Measurements from ENCODE around the gene SSUH2. TPM values are rescaled to one million over a fixed set of nuclear protein-coding genes. Genes with fewer than 3 reads are reported as not detected.

Gene SSUH2
- total and polyA plus RNA-seq, 2 of the 4 experiments (the other 2 are of a cell fraction): 0.10 TPM; not detected in 1

- no TSS peak for BruUV-seq (replicated peaks)
- ChIA-PET POLR2A (ENCODE audit: unreplicated experiment) (no interaction called here), CTCF (no interaction called here)
- Histone ChIP-seq H2BK5ac (ENCODE audit: low read depth, low read length, poor library complexity, severe bottlenecking) (no peak overlapping the region), H4K20me1 (ENCODE audit: insufficient read depth, low read length) (no peaks in the 10 kb centered on the region), H3K4me3 (ENCODE audit: insufficient read depth, low read depth, low read length) (no peak overlapping the region), H4K91ac (ENCODE audit: insufficient read depth, low read depth, low read length) (no peak overlapping the region), H3K79me1 (ENCODE audit: low read depth in 1 of 2, low read length in 2 of 2) (no peaks in the 10 kb centered on the region), H3K14ac (replicated peaks; ENCODE audit: low read depth, low read length) (no peak overlapping the region), H2BK15ac (ENCODE audit: low read depth, low read length) (no peak overlapping the region), H3K36me3 (ENCODE audit: control insufficient read depth, insufficient read depth, low read length) (no peaks in the 10 kb centered on the region), H4K5ac (ENCODE audit: low read depth, low read length) (no peak overlapping the region), H3K4ac (ENCODE audit: low read depth, low read length) (no peak overlapping the region), H3K4me1 (ENCODE audit: control insufficient read depth, insufficient read depth, low read length) (no peaks in the 10 kb centered on the region), H3K18ac (ENCODE audit: low read depth, low read length) (no peak overlapping the region), H3K4me2 (ENCODE audit: low read depth, low read length) (no peak overlapping the region), H3K56ac (ENCODE audit: extremely low read depth, insufficient read depth, low read length) (no peak overlapping the region), H2AK5ac (ENCODE audit: low read depth, low read length) (no peak overlapping the region), H3K9ac (ENCODE audit: low read depth, low read length) (no peak overlapping the region), H2BK20ac (ENCODE audit: low read depth, low read length) (no peak overlapping the region), H3K9me1 (ENCODE audit: insufficient read depth, low read length) (no peaks in the 10 kb centered on the region), H4K8ac (ENCODE audit: low read depth in 2 of 2, low read length in 2 of 2) (no peak overlapping the region), H3K27ac (ENCODE audit: insufficient read depth, low read length) (no peak overlapping the region), H3K27me3 (ENCODE audit: control insufficient read depth, insufficient read depth, low read length) (peaks cover 40% of the 10 kb centered on the region), H3K23ac (ENCODE audit: low read depth, low read length) (no peak overlapping the region), H2BK120ac (ENCODE audit: low read depth, low read length) (no peak overlapping the region), H2AK9ac (replicated peaks; ENCODE audit: low read depth, low read length, poor library complexity) (no peak overlapping the region), H3K9me3 (ENCODE audit: control insufficient read depth, insufficient read depth, low read length) (no peaks in the 10 kb centered on the region; the same call in 1 of the 2 replicates), H2AFZ (replicated peaks; ENCODE audit: low read length, poor library complexity) (no peak overlapping the region)
- intact Hi-C loops (cut with micrococcal nuclease) (no loop called here), in situ Hi-C loops (cut with MboI; ENCODE audit: low sequenced_read_pairs) (no loop called here), dilution Hi-C loops (cut with HindIII; ENCODE audit: low sequenced_read_pairs, unreplicated experiment) (no loop called here)
- DNase-seq: no peak
- WGBS, 2 experiments (ENCODE audit: extremely low coverage in 2 of 2, insufficient read length in 1 of 2): 64% methylated on average over 8 of the region's 11 CpGs; no CpG with 5 or more reads in 1 of the 2 experiments
- no peak for ATAC-seq (ENCODE audit: low read depth)
- TF ChIP-seq MAFK (IDR thresholded peaks at IDR 0.05; ENCODE audit: low read depth, low read length) (no peak), FOS (IDR thresholded peaks at IDR 0.05; ENCODE audit: low read depth, low read length) (no peak), SMC3 (IDR thresholded peaks at IDR 0.05; ENCODE audit: low read depth, low read length) (no peak), POLR2A (IDR thresholded peaks at IDR 0.05; ENCODE audit: low read depth, low read length) (no peak), MAZ (IDR thresholded peaks at IDR 0.05; ENCODE audit: borderline replicate concordance, low read depth, low read length) (no peak), RCOR1 (IDR thresholded peaks at IDR 0.05; ENCODE audit: insufficient replicate concordance, low read length) (no peak), CHD1 (IDR thresholded peaks at IDR 0.05; ENCODE audit: low read depth, low read length) (no peak)
Measured at GRCh38 chr3:8648909-8649741, 4.5 kb upstream of the SSUH2 start.
